ENCODE measurements around the gene TSEN15.

GRCh38 chr1:184069675-184070074 lies 18.1 kb downstream of the TSEN15 start:
- TF ChIP-seq CTCF (IDR thresholded peaks at IDR 0.05): no peak
- no peak for TF ChIP-seq POLR2AphosphoS5 (IDR thresholded peaks at IDR 0.05)

Measured in suprapubic skin (tissue), 3 donors.